NT2/D1 (cell line): ENCODE results near the gene YWHAH.

Experiments used
- SUZ12 ChIP-seq: IDR thresholded peaks from 2 replicates; pipeline ENCODE4 v1.6.1; 2011; ENCODE audit not compliant: insufficient read length, insufficient read depth; ENCODE audit errors: extremely low read depth
- YY1 ChIP-seq: IDR thresholded peaks from 2 replicates; pipeline ENCODE4 v1.6.1; 2011; ENCODE audit not compliant: insufficient read length, insufficient read depth
- ZNF274 ChIP-seq: IDR thresholded peaks from 2 replicates; pipeline ENCODE4 v1.6.1; 2011; ENCODE audit warnings: mild to moderate bottlenecking, low read depth, low read length

- TF ChIP-seq SUZ12 (no peak), ZNF274 (no peak), YY1 (no peak)
These were observed 32.5 kb upstream of the YWHAH start for GRCh38 chr22:31911565-31912406.
